ENCODE measurements around the gene TNN. TPM values are rescaled to one million over a fixed set of nuclear protein-coding genes. Genes with fewer than 3 reads are reported as not detected.

Gene TNN
- total RNA-seq, 2 experiments from 2014 or later, result not detected

GRCh38 chr1:175172503-175172902, 104.9 kb downstream of the TNN start:
- Histone ChIP-seq H3K9me3 (ENCODE audit: control insufficient read depth in 1 of 2, insufficient read depth in 1 of 2, low read length in 2 of 2) (no peaks in the 10 kb centered on the region), H3K27me3 (ENCODE audit: control insufficient read depth in 1 of 2, insufficient read depth in 2 of 2, low read length in 2 of 2) (no peaks in the 10 kb centered on the region), H3K36me3 (ENCODE audit: insufficient read depth, low read length) (peaks cover 75% of the 10 kb centered on the region), H3K27ac (ENCODE audit: low read depth in 1 of 2, low read length in 2 of 2) (no peak overlapping the region), H3K4me3 (ENCODE audit: low read length) (no peak overlapping the region), H3K4me1 (ENCODE audit: insufficient read depth, low read length) (peaks cover 31% of the 10 kb centered on the region)
- Mint-ChIP-seq H3K9me3 (no peaks in the 10 kb centered on the region), H3K27me3 (no peaks in the 10 kb centered on the region), H3K36me3 (ENCODE audit: low read depth) (peaks cover 97% of the 10 kb centered on the region), H3K4me1 (ENCODE audit: low read depth) (peaks cover 86% of the 10 kb centered on the region), H3K27ac (peak overlapping the region; percentile 35), H3K4me3 (no peak overlapping the region)
- ATAC-seq (ENCODE audit: poor library complexity) (no peak), DNase-seq (no peak)
- TF ChIP-seq CTCF (IDR thresholded peaks at IDR 0.05), result no peak
- ChIA-PET POLR2A (no interaction called here), CTCF (no interaction called here)
- intact Hi-C loops (cut with DNase I, micrococcal nuclease), result no loop called here

- DNase-seq (no peak), ATAC-seq (ENCODE audit: poor library complexity) (no peak)
- TF ChIP-seq CTCF (IDR thresholded peaks at IDR 0.05), result no peak
- Mint-ChIP-seq H3K27me3 (no peaks in the 10 kb centered on the region), H3K9me3 (no peaks in the 10 kb centered on the region), H3K4me1 (ENCODE audit: low read depth) (peaks cover 86% of the 10 kb centered on the region), H3K4me3 (no peak overlapping the region), H3K36me3 (ENCODE audit: low read depth) (peaks cover 97% of the 10 kb centered on the region), H3K27ac (no peak overlapping the region)
- ChIA-PET POLR2A (interaction anchor here (0.6 to 1.6 kb wide), 3 partner anchors 15 to 290 kb away, joined by 3 to 5 read pairs (median 4); no protein-coding TSS in a partner anchor), CTCF (interaction anchor here (0.6 to 1.3 kb wide), 2 partner anchors 19 to 22 kb away, joined by 3 to 4 read pairs; no protein-coding TSS in a partner anchor)
- intact Hi-C loops (cut with DNase I, micrococcal nuclease), result no loop called here
- no peak overlapping the region for H3K27ac ChIP-seq (ENCODE audit: low read depth in 1 of 2, low read length in 2 of 2)
- H3K9me3 ChIP-seq (ENCODE audit: control insufficient read depth in 1 of 2, insufficient read depth in 1 of 2, low read length in 2 of 2), result no peaks in the 10 kb centered on the region
- H3K27me3 ChIP-seq (ENCODE audit: control insufficient read depth in 1 of 2, insufficient read depth in 2 of 2, low read length in 2 of 2), result no peaks in the 10 kb centered on the region
- H3K4me1 ChIP-seq (ENCODE audit: insufficient read depth, low read length), result peaks cover 26% of the 10 kb centered on the region
- peaks cover 78% of the 10 kb centered on the region for H3K36me3 ChIP-seq (ENCODE audit: insufficient read depth, low read length)
- H3K4me3 ChIP-seq (ENCODE audit: low read length), result no peak overlapping the region
These were observed 105.9 kb downstream of the TNN start for GRCh38 chr1:175173531-175173930.

- Mint-ChIP-seq H3K27ac (peak overlapping the region; percentile 72), H3K4me3 (no peak overlapping the region), H3K4me1 (ENCODE audit: low read depth) (peaks cover 86% of the 10 kb centered on the region), H3K36me3 (ENCODE audit: low read depth) (peaks cover 97% of the 10 kb centered on the region), H3K27me3 (no peaks in the 10 kb centered on the region), H3K9me3 (no peaks in the 10 kb centered on the region)
- no peak overlapping the region for H3K27ac ChIP-seq (ENCODE audit: low read depth in 1 of 2, low read length in 2 of 2)
- TF ChIP-seq CTCF (IDR thresholded peaks at IDR 0.05), result no peak
- peaks cover 74% of the 10 kb centered on the region for H3K36me3 ChIP-seq (ENCODE audit: insufficient read depth, low read length)
- H3K4me3 ChIP-seq (ENCODE audit: low read length), result no peak overlapping the region
- POLR2A ChIA-PET, result interaction anchor here (1.4 to 1.6 kb wide), 2 partner anchors 14 to 17 kb away, joined by 4 to 5 read pairs; no protein-coding TSS in a partner anchor
- DNase-seq (peak in 2 of 14 experiments; percentile 35 to 46), ATAC-seq (ENCODE audit: poor library complexity) (peak; percentile 52)
- peaks cover 32% of the 10 kb centered on the region for H3K4me1 ChIP-seq (ENCODE audit: insufficient read depth, low read length)
- H3K9me3 ChIP-seq (ENCODE audit: control insufficient read depth in 1 of 2, insufficient read depth in 1 of 2, low read length in 2 of 2), result no peaks in the 10 kb centered on the region
- intact Hi-C loops (cut with DNase I, micrococcal nuclease), result no loop called here
- CTCF ChIA-PET, result interaction anchor here (1.1 to 1.3 kb wide), 2 partner anchors 20 to 41 kb away, joined by 3 to 4 read pairs; no protein-coding TSS in a partner anchor
- H3K27me3 ChIP-seq (ENCODE audit: control insufficient read depth in 1 of 2, insufficient read depth in 2 of 2, low read length in 2 of 2), result no peaks in the 10 kb centered on the region
These were observed 106.9 kb downstream of the TNN start for GRCh38 chr1:175174309-175175102.
